ENCODE measurements around the gene RASGRP4.
"Not testable (repeated sequence)": the region's sequence is repeated elsewhere in the genome, so short reads cannot be mapped to it uniquely, and the experiment has no call there.

Gene RASGRP4

DNA sequence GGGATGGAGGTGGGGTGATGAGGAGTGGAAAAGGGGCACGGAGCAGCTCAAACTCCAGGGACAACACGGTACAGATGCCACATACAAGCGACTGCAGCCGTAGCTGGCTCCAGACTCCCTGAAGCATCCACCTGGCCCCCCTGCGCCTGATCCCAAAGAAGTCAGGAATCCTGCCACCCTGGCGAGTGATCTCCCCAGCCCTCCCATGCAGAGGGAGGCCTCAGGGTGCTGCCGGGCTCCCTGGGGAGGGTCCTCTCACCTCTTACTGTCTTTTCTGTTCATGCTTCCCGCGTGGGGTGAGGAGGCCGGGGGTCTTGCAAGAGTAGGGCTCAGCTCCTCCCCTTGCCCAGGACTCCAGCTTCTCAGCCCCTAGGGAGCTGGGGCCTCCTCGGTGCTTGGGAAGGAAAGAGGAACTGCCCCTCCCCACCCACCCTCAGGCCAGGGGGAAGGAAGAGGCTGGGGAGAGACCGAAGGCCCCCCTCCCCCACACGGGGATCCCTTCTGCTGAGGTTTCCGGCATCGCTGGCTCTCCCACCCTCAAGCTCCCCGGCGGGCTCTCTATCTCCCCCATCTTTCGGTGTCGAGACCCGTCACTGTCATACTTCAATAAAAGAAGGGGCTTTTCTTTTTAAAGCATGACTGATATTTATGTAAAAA is at the start of gene RASGRP4:
Gene RASGRP4 (minus strand): TSS at position 410 of the 657 bp plus-strand sequence. CDS start 128 bp downstream, at position 282.
- DNase-seq = no peak

DNA sequence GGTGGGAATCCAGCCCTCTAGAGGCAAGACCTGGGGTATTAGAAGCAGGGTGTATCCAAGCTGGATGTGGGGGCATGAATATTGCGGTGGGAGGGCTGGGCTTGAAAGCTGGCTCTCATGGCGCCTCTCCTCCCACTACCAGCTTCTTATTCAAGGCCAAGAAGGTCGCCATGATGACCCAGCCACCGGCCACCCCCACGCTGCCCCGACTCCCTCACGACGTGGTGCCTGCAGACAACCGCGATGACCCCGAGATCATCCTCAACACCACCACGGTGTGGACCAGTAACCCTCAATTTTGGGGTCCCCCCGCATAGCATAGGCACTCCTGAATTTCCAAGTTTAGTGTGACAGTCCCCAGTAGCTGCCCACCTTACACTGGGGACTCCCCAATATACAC is 49.2 kb upstream of the RASGRP4 start:
- DNase-seq = no peak

- no peak for DNase-seq
Observed at GRCh38 chr19:38473201-38473600, 47.2 kb upstream of the RASGRP4 start.

- DNase-seq = not testable (repeated sequence)
Observed at GRCh38 chr19:38472725-38473124, 46.7 kb upstream of the RASGRP4 start.

- no peak for DNase-seq
Observed at GRCh38 chr19:38470788-38471480, 44.9 kb upstream of the RASGRP4 start.

GRCh38 chr19:38469151-38469550 is 43.1 kb upstream of the RASGRP4 start:
- DNase-seq = no peak

DNA sequence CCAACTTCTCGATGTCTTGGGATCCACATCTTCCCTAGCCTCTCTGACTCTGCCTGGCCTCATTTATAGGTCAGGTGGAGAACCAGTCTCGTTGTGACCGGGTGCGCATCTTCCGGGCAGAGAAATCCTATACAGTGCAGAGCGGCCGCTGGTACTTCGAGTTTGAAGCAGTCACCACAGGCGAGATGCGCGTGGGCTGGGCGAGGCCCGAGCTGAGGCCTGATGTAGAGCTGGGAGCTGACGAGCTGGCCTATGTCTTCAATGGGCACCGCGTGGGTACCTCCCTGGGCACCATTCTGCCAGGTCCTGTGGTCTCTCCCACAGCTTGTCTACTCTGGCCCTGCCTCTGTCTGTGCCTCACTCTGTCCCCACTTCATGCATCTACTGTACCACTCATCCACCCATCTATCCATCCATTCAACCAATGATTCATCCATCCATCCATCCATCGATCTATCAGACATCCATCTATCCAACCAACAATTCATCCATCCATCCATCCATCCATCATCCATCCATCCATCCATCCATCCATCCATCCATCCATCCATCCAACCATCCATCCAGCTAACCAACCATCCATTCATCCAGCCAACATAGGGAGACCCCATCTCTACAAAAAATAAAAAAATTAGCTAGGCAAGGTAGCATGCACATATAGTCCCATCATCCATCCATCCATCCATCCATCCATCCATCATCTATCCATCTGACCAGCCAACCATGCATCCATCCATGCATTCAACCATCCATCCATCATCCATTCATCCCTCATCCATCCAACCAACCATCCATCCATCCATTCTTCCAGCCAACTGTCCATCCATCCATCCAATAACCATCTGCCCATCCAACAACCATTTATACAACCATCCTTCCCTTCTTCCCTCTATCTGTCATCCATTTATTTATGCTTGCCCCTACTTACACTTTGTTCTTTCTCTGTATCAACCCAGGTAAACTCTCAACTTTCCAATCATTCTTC is 41.8 kb upstream of the RASGRP4 start:
- no peak for DNase-seq

DNA sequence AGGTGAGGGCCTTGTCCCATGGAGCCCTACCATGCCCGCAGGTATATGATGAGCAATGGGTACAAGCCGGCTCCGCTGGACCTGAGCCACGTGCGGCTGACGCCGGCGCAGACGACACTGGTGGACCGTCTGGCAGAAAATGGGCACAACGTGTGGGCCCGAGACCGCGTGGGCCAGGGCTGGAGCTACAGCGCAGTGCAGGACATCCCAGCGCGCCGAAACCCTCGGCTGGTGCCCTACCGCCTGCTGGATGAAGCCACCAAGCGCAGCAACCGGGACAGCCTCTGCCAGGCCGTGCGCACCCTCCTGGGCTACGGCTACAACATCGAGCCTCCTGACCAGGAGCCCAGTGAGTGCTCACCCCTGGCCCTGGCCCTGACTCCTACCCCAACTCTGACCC is 40.0 kb upstream of the RASGRP4 start:
- DNase-seq = no peak

- no peak for DNase-seq
Observed at GRCh38 chr19:38464421-38465082, 38.5 kb upstream of the RASGRP4 start.

DNA sequence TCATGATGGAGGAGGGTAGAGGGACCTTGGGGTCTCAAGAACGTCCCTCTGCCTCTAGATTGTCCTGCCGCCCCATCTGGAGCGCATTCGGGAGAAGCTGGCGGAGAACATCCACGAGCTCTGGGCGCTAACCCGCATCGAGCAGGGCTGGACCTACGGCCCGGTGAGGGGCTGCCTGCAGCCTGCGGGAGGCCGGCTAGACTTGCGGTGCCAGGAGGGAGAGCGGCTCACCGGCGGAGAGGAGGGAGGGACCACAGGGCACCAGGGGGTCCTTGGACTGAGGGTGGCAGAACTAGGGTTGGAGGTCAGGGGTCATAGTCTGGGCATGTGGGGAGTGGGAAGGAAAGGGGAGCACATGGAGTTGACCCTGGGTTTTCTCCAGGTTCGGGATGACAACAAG is 37.3 kb upstream of the RASGRP4 start:
- DNase-seq = no peak

DNA sequence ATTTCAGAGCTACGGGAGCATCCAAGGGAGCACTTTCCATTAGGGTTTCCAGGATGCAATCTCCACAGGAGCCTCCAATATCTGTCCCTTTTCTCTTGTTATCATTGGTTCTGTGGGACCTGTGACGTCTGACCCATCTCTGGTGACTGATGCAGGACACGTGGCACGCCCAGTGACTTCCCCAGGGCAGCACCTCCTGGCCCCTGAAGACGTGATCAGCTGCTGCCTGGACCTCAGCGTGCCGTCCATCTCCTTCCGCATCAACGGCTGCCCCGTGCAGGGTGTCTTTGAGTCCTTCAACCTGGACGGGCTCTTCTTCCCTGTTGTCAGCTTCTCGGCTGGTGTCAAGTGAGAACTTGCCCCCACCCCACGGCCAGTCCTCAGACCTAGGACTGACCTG is 33.0 kb upstream of the RASGRP4 start:
- DNase-seq = no peak

GRCh38 chr19:38457690-38458405 is 31.8 kb upstream of the RASGRP4 start:
- DNase-seq = no peak

DNA sequence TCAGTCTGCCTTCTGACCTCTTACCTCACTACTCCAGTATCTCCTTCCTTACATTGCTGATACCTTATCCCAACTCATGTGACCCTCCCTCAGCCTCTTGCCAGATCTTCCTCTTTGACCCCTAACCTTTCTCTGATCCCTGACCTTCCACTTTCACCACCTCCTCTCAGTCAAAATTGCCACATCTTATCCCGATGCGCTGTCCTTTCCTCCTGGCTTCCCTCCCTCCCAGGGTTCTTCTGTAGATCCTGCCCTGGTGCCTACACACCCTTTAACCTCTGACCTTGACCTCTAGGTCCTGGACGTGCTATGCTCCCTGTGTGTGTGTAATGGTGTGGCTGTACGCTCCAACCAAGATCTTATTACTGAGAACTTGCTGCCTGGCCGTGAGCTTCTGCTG is 31.2 kb upstream of the RASGRP4 start:
- no peak for DNase-seq

DNA sequence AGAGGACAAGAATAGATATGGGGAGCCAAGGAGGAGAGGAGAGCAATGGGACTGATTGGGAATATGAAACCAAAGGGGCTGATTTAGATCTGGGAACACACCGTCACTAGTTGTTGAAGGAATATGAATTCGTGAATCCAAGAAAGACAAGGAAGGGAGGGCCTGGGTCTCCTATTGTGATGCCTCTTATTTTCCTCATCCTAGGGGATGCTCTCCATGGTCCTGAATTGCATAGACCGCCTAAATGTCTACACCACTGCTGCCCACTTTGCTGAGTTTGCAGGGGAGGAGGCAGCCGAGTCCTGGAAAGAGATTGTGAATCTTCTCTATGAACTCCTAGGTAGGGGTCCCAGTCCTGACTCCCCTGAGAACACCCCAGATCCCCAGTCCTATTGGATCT is 29.0 kb upstream of the RASGRP4 start:
- DNase-seq = peak; percentile 12

- DNase-seq = no peak
Observed at GRCh38 chr19:38453596-38453995, 27.6 kb upstream of the RASGRP4 start.

DNA sequence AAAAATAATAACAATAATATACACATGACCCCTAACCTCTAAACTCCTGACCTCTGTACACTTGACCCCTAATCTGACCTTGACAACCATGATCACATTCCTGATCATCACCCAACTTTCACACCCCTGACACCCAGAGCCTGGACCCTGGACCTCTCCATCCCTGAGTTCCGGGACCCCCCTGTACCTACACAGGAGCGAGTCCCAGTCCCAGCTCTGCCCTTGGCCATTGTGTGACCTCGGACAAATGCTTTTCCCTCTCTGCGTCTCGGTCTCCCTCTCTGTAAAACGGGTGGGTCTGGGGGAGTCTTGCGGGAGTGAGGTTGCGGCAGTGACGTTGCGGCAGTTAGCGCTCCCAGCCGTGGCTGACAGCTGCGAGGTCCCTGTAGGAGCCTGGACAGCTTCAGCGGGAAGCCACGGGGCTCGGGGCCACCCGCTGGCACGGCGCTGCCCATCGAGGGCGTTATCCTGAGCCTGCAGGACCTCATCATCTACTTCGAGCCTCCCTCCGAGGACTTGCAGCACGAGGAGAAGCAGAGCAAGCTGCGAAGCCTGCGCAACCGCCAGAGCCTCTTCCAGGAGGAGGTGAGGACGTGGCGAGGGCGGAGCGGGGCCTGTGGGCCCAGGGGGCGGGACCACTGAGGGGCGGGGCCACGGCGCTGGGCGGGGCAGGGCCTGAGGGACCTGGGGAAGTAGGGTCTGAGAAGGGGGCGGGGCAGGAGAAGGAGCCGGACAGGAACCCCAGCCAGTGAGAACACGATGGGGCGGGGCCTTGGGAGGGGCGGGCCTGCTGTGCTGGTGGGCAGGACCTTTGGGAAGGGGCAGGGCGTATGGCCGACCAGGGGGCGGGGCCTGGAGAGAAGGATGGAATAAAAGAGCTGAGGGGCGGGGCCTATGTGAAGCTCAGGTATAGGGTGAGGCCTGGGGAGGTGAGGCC is 26.7 kb upstream of the RASGRP4 start:
- DNase-seq = no peak

- DNase-seq = no peak
Observed at GRCh38 chr19:38451629-38452028, 25.6 kb upstream of the RASGRP4 start.

DNA sequence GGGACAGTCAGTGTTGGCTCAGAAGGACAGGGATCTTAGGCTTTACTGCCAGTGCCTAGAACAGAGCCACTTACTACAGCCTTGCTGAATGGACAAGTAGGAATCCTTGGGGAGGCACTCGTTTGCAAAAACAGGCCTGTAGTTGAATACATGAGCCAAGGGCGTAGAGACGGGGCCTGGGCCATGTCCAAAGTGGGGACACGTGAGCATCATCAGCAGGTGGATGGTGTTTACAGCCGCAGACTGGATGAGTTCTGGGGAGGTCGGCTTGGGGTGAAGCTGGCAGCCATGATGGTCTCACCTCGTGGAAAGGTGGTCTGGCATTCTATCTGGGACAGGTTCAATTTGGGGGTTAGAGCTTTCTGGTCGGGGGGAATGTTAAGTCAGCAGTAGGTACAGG is 25.0 kb upstream of the RASGRP4 start:
- DNase-seq = no peak

DNA sequence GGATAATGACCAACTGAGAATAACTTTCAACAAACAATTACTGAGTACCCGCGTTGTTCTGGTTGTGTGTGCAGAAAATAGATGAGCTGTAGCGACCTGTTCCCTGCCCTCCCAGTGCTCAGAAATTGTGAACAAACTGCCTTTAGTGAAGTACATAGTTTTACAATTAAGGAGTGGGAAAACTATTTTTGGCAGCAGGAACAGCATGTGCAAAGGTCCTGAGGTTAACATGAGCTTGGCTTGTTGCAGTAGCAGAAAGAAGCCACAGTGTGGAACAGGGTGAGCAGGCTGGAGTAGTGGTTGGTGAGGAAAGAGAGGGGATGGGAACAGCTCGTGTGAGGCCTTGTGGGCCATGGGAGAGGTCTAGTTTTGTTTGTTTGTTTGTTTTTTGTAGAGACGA is 23.5 kb upstream of the RASGRP4 start:
- no peak for DNase-seq

DNA sequence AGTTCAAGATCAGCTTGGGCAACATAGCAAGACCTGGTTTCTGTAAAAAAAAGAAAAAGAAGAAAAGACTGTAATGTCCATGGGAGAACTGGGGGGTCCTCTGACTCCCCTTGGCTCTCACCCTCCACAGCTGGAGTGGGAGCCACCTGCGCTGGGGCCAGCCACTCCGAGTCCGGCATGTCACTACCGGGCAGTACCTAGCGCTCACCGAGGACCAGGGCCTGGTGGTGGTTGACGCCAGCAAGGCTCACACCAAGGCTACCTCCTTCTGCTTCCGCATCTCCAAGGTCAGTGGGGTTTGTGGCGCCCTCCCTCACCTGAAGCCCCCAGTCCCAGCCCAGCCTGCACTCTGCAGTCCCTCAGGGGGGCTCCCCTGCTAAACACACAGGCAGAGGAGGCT is 22.2 kb upstream of the RASGRP4 start:
- no peak for DNase-seq

DNA sequence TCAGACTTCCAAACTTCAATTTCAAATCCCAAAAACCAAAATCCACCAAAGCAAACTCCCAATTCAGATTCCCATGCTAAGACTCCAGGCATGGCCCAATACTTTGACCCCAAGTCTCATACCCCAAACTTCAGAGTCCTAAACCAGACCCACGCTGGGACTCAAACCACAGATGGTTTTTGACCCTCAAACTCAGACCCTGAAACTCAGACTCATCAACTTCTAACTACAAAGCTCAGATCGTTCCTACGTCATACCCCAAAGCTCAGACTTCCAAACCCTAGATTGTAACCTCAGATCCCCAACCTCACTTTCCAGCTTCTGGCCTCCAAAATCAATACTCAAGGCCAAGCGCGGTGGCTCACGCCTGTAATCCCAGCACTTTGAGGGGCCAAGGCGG is 19.3 kb upstream of the RASGRP4 start:
- DNase-seq = no peak

Measured in fibroblast of skin of right biceps (primary cell).